ENCODE results near the gene MRPL12.
A peak's percentile ranks its signal among the peaks of the same experiment; 100 is the strongest.

The MRPL12 gene

GRCh38 chr17:81691608-81692007 is 11.6 kb upstream of the MRPL12 start:
- Histone ChIP-seq H3K27ac (replicated peaks) (no peak overlapping the region), H3K4me3 (replicated peaks; ENCODE audit: insufficient read depth, low read length) (no peak overlapping the region), H3K27me3 (ENCODE audit: insufficient read depth, poor library complexity, severe bottlenecking) (no peaks in the 10 kb centered on the region)
- no peak for DNase-seq (ENCODE audit: low read depth in 1 of 2, low spot score in 1 of 2)
- TF ChIP-seq POLR2AphosphoS5 (IDR thresholded peaks at IDR 0.05; ENCODE audit: low read depth) (no peak), SPI1 (IDR thresholded peaks at IDR 0.05; ENCODE audit: borderline replicate concordance, low read depth) (no peak), GABPA (IDR thresholded peaks at IDR 0.05; ENCODE audit: low read depth) (no peak), REST (IDR thresholded peaks at IDR 0.05; ENCODE audit: insufficient replicate concordance, low read depth) (no peak)
- TF ChIP-seq, protein P1, sequence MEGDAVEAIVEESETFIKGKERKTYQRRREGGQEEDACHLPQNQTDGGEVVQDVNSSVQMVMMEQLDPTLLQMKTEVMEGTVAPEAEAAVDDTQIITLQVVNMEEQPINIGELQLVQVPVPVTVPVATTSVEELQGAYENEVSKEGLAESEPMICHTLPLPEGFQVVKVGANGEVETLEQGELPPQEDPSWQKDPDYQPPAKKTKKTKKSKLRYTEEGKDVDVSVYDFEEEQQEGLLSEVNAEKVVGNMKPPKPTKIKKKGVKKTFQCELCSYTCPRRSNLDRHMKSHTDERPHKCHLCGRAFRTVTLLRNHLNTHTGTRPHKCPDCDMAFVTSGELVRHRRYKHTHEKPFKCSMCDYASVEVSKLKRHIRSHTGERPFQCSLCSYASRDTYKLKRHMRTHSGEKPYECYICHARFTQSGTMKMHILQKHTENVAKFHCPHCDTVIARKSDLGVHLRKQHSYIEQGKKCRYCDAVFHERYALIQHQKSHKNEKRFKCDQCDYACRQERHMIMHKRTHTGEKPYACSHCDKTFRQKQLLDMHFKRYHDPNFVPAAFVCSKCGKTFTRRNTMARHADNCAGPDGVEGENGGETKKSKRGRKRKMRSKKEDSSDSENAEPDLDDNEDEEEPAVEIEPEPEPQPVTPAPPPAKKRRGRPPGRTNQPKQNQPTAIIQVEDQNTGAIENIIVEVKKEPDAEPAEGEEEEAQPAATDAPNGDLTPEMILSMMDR (IDR thresholded peaks at IDR 0.05; ENCODE audit: insufficient read depth, low read length) = no peak

DNA sequence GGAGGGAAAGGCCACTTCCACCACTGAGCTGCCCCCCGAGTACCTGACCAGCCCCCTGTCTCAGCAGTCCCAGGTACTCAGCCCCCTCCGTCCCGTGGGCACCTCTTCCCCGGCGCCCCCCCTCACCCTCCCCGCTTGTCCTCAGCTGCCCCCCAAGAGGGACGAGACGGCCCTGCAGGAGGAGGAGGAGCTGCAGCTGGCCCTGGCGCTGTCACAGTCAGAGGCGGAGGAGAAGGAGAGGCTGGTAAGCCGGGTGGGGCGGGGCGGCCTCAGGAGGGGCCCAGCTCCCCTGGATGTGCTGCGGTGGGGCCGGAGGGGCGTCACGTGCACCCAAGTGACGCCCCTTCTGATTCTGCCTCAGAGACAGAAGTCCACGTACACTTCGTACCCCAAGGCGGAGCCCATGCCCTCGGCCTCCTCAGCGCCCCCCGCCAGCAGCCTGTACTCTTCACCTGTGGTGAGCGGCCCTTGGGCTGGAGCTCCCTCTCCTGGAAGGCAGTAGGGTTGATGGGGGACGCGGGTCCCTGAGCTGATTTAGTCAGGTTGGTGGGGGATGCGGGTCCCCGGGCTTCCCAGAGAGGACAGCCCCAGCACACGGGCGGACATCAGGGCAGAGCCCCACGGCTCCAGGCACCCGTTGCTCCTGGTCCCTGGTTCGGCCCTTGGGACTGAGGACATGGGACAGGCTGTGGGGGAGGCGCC is 9.5 kb upstream of the MRPL12 start:
- Histone ChIP-seq H3K27ac (replicated peaks) (no peak overlapping the region), H3K27me3 (ENCODE audit: insufficient read depth, poor library complexity, severe bottlenecking) (no peaks in the 10 kb centered on the region), H3K4me3 (replicated peaks; ENCODE audit: insufficient read depth, low read length) (no peak overlapping the region)
- DNase-seq (ENCODE audit: low read depth in 1 of 2, low spot score in 1 of 2) = no peak
- TF ChIP-seq POLR2AphosphoS5 (IDR thresholded peaks at IDR 0.05; ENCODE audit: low read depth) = 0 out of 2 replicates have a peak, but pooled peaks have one; percentile 23
- no peak for TF ChIP-seq SPI1 (IDR thresholded peaks at IDR 0.05; ENCODE audit: borderline replicate concordance, low read depth)
- no peak for TF ChIP-seq REST (IDR thresholded peaks at IDR 0.05; ENCODE audit: insufficient replicate concordance, low read depth)
- no peak for TF ChIP-seq GABPA (IDR thresholded peaks at IDR 0.05; ENCODE audit: low read depth)
- TF ChIP-seq, protein P1 (IDR thresholded peaks at IDR 0.05; ENCODE audit: insufficient read depth, low read length) = no peak

DNA sequence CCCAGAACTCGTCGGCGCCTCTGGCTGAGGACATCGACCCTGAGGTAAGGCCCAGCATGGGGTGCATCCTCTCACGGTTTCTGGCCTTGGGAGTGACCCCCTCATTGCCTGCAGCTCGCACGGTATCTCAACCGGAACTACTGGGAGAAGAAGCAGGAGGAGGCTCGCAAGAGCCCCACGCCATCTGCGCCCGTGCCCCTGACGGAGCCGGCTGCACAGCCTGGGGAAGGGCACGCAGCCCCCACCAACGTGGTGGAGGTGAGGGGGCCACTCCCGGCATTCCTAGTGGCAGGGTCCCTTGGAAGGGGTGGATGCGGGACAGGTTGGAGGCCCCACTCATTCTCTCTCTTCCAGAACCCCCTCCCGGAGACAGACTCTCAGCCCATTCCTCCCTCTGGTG is 8.4 kb upstream of the MRPL12 start:
- no peak overlapping the region for H3K27ac ChIP-seq (replicated peaks)
- no peak overlapping the region for H3K4me3 ChIP-seq (replicated peaks; ENCODE audit: insufficient read depth, low read length)
- TF ChIP-seq GABPA (IDR thresholded peaks at IDR 0.05; ENCODE audit: low read depth) (no peak), POLR2AphosphoS5 (IDR thresholded peaks at IDR 0.05; ENCODE audit: low read depth) (no peak), REST (IDR thresholded peaks at IDR 0.05; ENCODE audit: insufficient replicate concordance, low read depth) (no peak), SPI1 (IDR thresholded peaks at IDR 0.05; ENCODE audit: borderline replicate concordance, low read depth) (no peak)
- TF ChIP-seq, protein P1 (IDR thresholded peaks at IDR 0.05; ENCODE audit: insufficient read depth, low read length) = no peak
- no peak for DNase-seq (ENCODE audit: low read depth in 1 of 2, low spot score in 1 of 2)
- H3K27me3 ChIP-seq (ENCODE audit: insufficient read depth, poor library complexity, severe bottlenecking) = no peaks in the 10 kb centered on the region

All from HL-60 (cell line).